SHP77 treated with DMSO at 0.1 percent for 48 hours (cell line): ENCODE data around the gene RNF213.

Experiments
- DNase-seq: peaks from one replicate; lab custom pipeline; 2025; lab: John Stamatoyannopoulos, UW

Gene RNF213

GRCh38 chr17:80372922-80373570 lies 112.4 kb downstream of the RNF213 start:
- DNase-seq = no peak

- no peak for DNase-seq
These were observed 113.5 kb downstream of the RNF213 start for GRCh38 chr17:80374039-80374731.

GRCh38 chr17:80374732-80375585 lies 114.3 kb downstream of the RNF213 start:
- no peak for DNase-seq

DNA sequence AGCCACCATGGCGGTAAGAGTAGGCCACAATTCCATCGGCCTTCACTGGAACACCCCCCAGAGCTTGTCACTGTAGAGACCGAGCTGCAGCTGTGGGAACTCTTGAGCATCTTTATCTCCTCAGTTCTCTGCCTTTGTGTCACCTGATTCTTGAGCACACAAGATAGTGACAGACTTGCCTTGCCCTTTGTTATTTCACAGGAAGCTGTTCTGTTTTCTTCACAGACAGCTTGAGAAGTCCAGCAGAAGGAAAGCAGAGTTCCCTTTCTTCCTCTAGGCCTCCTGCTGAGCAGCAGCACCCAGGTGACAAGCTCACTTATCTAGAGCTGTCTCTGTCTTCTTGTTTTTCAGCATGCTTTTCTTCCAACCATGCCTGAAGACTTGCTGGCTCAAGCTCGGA lies 115.9 kb downstream of the RNF213 start:
- DNase-seq = no peak

GRCh38 chr17:80377798-80378197 lies 117.1 kb downstream of the RNF213 start:
- DNase-seq = no peak

DNA sequence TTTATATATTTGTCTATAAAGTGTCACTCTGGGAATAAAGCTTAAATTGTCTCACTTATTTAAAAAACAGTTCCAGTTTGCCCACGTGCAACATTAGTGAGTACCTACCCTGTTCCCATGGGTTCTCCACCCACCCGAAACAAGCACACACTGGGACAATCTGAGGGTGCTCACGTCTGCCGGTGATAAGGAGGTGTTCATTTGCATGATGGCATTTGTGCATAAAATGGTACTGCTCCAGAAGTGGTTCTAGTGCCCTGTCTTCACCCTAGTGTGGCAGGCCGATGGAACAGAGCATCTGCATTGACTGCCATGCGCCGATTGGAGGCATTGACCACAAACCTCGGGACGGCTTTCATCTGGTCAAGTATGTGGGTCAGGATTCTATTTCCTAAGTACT lies 118.7 kb downstream of the RNF213 start:
- DNase-seq = no peak

GRCh38 chr17:80380068-80380467 lies 119.4 kb downstream of the RNF213 start:
- DNase-seq = no peak

DNA sequence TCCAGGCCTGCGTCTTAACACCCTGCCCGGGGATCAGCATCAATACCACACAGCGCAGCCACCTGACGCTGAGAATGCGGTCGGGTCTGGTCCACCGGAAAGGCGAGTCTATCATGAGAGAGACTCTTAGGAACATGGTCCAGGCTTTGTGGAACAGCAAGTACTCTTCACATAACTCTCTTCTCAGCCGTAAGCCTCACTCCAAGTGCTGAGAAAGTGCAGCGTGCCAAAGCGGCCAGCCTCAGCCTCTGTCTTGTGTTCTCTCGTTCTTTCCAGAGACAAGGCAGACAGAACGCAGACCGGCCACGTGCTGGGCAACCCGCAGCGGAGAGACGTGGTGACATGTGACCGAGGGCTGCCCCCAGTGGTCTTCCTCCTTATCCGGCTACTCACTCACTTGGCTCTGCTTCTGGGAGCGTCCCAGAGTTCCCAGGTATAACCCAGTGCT lies 119.9 kb downstream of the RNF213 start:
- no peak for DNase-seq

DNA sequence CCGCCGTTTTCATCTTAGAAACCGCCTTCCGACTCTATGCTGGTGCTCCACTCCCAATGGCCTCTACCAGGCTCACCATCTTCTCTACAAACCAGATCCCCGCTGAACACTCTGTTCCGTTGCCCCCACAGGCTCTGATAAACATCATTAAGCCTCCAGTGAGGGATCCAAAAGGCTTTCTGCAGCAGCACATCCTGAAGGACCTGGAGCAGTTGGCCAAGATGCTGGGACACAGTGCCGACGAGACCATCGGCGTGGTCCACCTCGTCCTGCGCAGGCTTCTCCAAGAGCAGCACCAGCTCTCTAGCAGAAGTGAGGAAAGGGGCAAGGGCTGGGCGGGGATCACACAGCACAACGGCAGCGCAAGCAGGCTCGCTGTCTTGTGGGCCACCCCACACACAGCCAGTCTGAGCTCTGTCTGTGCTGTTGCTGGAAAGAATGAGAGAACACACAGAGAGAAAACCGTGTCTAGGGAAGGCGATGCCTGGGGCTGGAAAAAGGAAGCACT lies 120.8 kb downstream of the RNF213 start:
- no peak for DNase-seq

GRCh38 chr17:80382446-80382845 lies 121.8 kb downstream of the RNF213 start:
- DNase-seq = no peak

DNA sequence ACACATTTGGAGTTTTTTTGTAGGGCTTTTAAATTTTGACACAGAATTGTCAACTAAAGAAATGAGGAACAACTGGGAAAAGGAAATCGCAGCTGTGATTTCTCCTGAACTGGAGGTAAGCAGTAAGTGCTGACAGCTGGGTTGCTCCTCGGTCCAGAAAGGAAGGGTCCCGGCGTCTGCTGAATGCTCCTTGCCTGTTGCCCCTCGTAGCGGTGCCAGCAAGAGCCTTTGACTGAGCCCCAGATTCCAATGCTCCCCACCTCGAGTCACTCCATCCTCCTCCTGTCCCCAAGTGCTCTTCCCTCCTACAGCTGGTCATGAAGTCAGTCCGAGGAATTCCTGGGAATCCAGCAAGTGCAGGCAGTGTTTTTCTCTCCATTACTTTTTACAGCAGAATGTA lies 122.3 kb downstream of the RNF213 start:
- DNase-seq = no peak

- DNase-seq = no peak
These were observed 123.7 kb downstream of the RNF213 start for GRCh38 chr17:80384078-80384960.

DNA sequence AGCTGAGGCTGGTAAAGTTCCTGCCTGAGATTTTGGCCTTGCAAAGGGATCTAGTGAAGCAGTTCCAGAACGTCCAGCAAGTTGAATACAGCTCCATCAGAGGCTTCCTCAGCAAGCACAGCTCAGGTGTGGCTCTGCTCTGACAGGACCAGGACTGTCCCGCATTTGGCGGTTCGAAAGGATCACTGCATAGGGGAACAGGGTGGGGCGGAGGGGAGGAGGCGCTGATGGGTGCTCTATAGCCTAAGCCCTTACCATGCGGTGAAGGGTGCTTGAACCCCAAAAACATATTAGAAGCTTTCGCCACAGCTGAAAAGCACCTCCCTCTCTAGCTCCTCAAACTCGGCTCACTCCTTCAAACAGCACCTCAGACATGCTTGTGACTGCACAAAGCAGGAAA lies 124.4 kb downstream of the RNF213 start:
- DNase-seq = no peak

DNA sequence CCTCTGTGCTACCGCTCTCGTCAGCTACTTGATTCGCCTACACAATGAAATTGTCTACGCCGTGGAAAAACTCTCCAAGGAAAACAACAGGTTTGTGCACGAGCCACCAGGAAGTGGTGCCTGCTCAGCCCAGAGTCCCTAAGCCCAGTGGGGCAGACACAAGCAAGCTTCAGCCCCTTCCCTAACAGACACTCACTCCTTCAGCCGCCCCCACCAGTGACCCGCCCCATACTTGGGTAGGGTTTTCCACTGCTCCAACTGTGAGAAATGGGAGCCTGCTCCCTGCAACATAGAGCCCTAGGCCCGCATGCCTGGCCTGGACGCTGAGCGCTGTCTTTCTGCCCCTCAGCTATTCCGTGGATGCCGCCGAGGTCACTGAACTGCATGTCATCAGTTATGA lies 125.7 kb downstream of the RNF213 start:
- DNase-seq = no peak

- DNase-seq = no peak
These were observed 126.4 kb downstream of the RNF213 start for GRCh38 chr17:80387071-80387470.

DNA sequence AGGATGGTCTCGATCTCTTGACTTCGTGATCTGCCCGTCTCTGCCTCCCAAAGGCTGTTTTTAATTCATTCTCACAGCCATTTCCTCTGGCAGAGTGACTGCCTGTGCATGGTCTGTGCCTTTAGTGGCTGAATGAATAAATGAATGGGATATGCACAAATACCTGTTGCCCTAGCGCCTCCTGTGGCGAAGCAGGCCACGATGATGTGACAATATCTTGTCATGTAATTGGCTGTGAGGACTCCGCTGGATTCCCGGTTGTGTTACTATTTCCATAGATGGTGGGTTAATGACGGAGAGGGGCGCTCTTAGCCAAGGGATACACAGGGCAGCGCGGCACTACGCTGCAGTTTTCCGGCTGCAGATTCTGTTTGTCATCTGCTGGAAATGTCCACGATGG lies 127.5 kb downstream of the RNF213 start:
- no peak for DNase-seq

- DNase-seq = no peak
These were observed 127.9 kb downstream of the RNF213 start for GRCh38 chr17:80388601-80389000.

DNA sequence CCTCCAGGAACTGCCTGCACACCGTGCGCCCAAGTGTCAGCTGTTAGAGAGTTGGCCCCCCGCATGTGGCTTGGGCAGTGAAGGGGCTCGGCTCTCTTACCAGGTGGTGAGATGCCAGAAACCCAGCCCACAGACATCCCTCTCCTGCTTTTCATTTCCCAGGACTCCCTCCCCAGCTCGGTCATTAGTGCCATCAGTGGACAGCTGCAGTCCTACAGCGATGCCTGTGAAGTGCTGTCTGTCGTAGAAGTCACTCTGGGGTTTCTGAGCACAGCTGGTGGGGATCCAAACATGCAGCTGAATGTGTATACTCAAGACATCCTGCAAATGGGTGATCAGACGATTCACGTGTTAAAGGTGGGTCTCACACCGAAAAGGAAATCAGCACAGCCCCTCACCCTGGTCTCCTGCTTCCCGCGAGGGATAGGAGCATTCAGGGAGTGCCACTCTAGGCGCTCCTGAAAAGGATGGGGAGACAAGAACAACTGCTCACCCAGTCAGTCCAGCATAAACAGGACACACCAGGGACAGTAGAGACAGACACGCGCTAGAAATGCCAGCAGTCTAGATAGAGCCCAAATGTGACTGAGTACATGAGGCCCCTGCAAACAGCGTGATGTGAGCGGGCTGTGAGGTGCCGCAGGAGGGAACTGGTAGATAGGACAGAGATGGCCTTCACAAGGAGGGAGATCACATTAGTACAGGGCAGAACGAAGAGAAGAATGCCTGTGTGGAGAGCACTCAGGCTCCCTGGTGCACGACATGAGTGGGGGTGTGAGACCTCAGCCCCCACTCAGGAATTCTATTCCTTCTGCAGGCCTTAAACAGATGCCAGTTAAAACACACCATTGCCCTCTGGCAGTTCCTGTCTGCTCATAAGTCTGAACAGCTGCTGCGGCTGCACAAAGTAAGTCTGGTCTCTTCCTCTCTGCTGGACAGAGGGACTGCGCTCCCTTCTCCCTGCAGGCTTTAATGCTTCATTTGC lies 128.7 kb downstream of the RNF213 start:
- no peak for DNase-seq

DNA sequence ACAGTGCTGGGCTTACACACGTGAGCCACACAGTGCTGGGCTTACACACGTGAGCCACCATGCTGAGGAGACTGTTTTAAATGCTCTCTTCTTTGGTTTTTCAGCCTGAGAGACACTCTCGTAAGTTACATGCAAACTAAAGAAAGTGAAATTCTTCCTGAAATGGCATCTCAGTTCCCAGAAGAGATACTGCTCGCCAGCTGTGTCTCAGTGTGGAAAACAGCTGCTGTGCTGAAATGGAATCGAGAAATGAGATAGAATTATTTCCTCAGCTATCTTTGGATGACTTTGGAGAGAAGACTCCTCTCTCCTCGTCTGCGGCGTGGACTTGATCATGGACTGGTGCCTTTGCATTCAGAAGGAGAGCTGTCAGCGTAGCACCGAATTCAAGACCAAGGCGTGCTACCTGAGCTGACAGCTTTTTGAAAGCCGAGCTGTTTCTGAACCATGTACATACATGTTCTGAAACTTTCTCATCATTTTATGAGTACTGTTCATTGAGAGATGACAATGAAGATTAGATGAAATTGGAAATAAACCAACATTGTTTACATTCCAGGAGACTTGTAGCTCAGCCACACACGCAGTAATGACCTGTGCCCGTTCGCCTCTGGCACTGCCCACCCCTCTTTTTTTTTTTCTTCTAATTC lies 132.7 kb downstream of the RNF213 start:
- no peak for DNase-seq

- DNase-seq = no peak
These were observed 133.3 kb downstream of the RNF213 start for GRCh38 chr17:80393961-80394360.
